ENCODE data around the gene IL36A.

Gene IL36A

GRCh38 chr2:113057117-113057516, 51.9 kb downstream of the IL36A start:
- H3K4me3 ChIP-seq (ENCODE audit: insufficient read length, low read depth) = no peak overlapping the region
- TF ChIP-seq ZNF274 (IDR thresholded peaks at IDR 0.05; ENCODE audit: low read depth, low read length) = no peak
- no peak for TF ChIP-seq YY1 (IDR thresholded peaks at IDR 0.05; ENCODE audit: insufficient read depth, insufficient read length)
- TF ChIP-seq SUZ12 (IDR thresholded peaks at IDR 0.05; ENCODE audit: extremely low read depth, insufficient read depth, insufficient read length) = no peak
- H3K9me3 ChIP-seq (ENCODE audit: insufficient read depth, low read length) = peaks cover 27% of the 10 kb centered on the region; the same call in 1 of the 2 replicates
- peaks cover 3% of the 10 kb centered on the region for H3K4me1 ChIP-seq (ENCODE audit: insufficient read depth, insufficient read length)
- no peak overlapping the region for H3K9ac ChIP-seq (ENCODE audit: insufficient read length, low read depth)
- peaks cover 15% of the 10 kb centered on the region for H3K27me3 ChIP-seq (ENCODE audit: insufficient read depth, insufficient read length)
- DNase-seq (ENCODE audit: low read depth, low spot score) = no peak
- no peaks in the 10 kb centered on the region for H3K36me3 ChIP-seq (ENCODE audit: insufficient read depth, insufficient read length, low read length)

Data from NT2/D1 (cell line).